Measurements from ENCODE around the gene CFAP68. TPM values are rescaled to one million over a fixed set of nuclear protein-coding genes. Genes with fewer than 3 reads are reported as not detected.
"Not testable (repeated sequence)": the region's sequence is repeated elsewhere in the genome, so short reads cannot be mapped to it uniquely, and the experiment has no call there.

The CFAP68 gene
- total RNA-seq, 4 donors from 2014 or later, result 26.2 to 45.2 (median 29.1) TPM

- WGBS, 2 donors, result 0 to 1% methylated on average over 26 to 44 of the region's 51 CpGs
- intact Hi-C loops (cut with DNase I; ENCODE audit: low total_unique reads), result no loop called here
- peak within 1 kb of the TSS; percentile 96 for H3K4me3 ChIP-seq (ENCODE audit: low read depth, poor library complexity, severe bottlenecking)
- TF ChIP-seq CTCF (IDR thresholded peaks at IDR 0.05) (no peak), POLR2A (IDR thresholded peaks at IDR 0.05) (no peak)
- peak; percentile 76 to 96 for DNase-seq (ENCODE audit: low spot score in 2 of 2)
These were observed 8.3 kb upstream of the CFAP68 start, which contains the start of gene ALG9 for GRCh38 chr11:111870886-111871692. Gene ALG9 (minus strand): TSS chr11:111871581. CDS start chr11:111871482, 99 bp downstream.

- intact Hi-C loops (cut with DNase I; ENCODE audit: low total_unique reads), result no loop called here
- DNase-seq (ENCODE audit: low spot score in 2 of 2), result no peak
- no peak overlapping the region for H3K4me3 ChIP-seq (ENCODE audit: low read depth, poor library complexity, severe bottlenecking)
- TF ChIP-seq POLR2A (IDR thresholded peaks at IDR 0.05) (no peak), CTCF (IDR thresholded peaks at IDR 0.05) (no peak)
- 34 to 49% methylated on average over 5 of the region's 5 CpGs for WGBS, 2 donors
These were observed 7.6 kb upstream of the CFAP68 start for GRCh38 chr11:111871693-111872161.

- WGBS, 2 donors, result 1% methylated on average over 13 of the region's 13 CpGs
- DNase-seq (ENCODE audit: low spot score in 2 of 2), result no peak
- H3K4me3 ChIP-seq (ENCODE audit: low read depth, poor library complexity, severe bottlenecking), result peak overlapping the region; percentile 49
- intact Hi-C loops (cut with DNase I; ENCODE audit: low total_unique reads), result no loop called here
- TF ChIP-seq POLR2A (IDR thresholded peaks at IDR 0.05), result no peak
These were observed 924 bp upstream of the CFAP68 start for GRCh38 chr11:111878385-111878848.

- intact Hi-C loops (cut with DNase I; ENCODE audit: low total_unique reads), result no loop called here
- peak overlapping the region; percentile 49 for H3K4me3 ChIP-seq (ENCODE audit: low read depth, poor library complexity, severe bottlenecking)
- TF ChIP-seq CTCF (IDR thresholded peaks at IDR 0.05), result no peak
- no peak for TF ChIP-seq POLR2A (IDR thresholded peaks at IDR 0.05)
- DNase-seq (ENCODE audit: low spot score in 2 of 2), result no peak
- 42 to 55% methylated on average over 6 of the region's 6 CpGs for WGBS, 2 donors
These were observed 258 bp downstream of the CFAP68 start for GRCh38 chr11:111879637-111879960.

GRCh38 chr11:111882202-111882601 lies 2.9 kb downstream of the CFAP68 start:
- no peak for DNase-seq (ENCODE audit: low spot score in 2 of 2)
- WGBS, 2 donors, result 89 to 95% methylated on average over 5 of the region's 5 CpGs
- no peak overlapping the region for H3K4me3 ChIP-seq (ENCODE audit: low read depth, poor library complexity, severe bottlenecking)
- intact Hi-C loops (cut with DNase I; ENCODE audit: low total_unique reads), result no loop called here
- TF ChIP-seq POLR2A (IDR thresholded peaks at IDR 0.05) (no peak), CTCF (IDR thresholded peaks at IDR 0.05) (no peak)

GRCh38 chr11:111885053-111885452 lies 5.7 kb downstream of the CFAP68 start:
- DNase-seq (ENCODE audit: low spot score in 2 of 2); H3K4me3 ChIP-seq (ENCODE audit: low read depth, poor library complexity, severe bottlenecking); intact Hi-C loops (cut with DNase I; ENCODE audit: low total_unique reads): not testable (repeated sequence)
- 95 to 99% methylated on average over 4 of the region's 4 CpGs for WGBS, 2 donors
